K562 (cell line): ENCODE results near the gene COL16A1. TPM values are rescaled to one million over a fixed set of nuclear protein-coding genes. Genes with fewer than 3 reads are reported as not detected.

Source experiments
- ATAC-seq: fragments of 200-7000 bp; cut with Tn5 transposase; 3 replicates; pipeline ENCODE4 v1.9.1; 2020; ENCODE audit warnings: moderate library complexity
- BruUV-seq: library from RNA; stranded (reverse); fragments of 400-500 nt; replicated peaks from 2 replicates; lab custom pipeline; 2021; lab: Mats Ljungman, UMichigan
- CTCF ChIA-PET: fragments of 300-600 bp; formaldehyde crosslinking; extraction: SDS; loops from one replicate; lab custom pipeline; 2021; ENCODE audit warnings: low intra/inter-chr PET ratio; lab: Yijun Ruan, JAX
- POLR2A ChIA-PET: fragments of 300-600, 350-650 bp; sonication (Branson Sonifier 250); formaldehyde crosslinking; extraction: SDS; loops from one replicate; lab custom pipeline; 2021; ENCODE audit warnings: antibody characterized with exemption, inconsistent platforms; lab: Yijun Ruan, JAX
- DNase-seq, 4 experiments: peaks; one replicate each; pipeline versions ENCODE4 v3.0.0 to v3.0.0-alpha.2; 2011 to 2018; ENCODE audit warnings: low spot score in 3 of 4, mixed read lengths in 3 of 4; ENCODE audit errors: extremely low read depth in 1 of 4
- FAIRE-seq: peaks from 2 replicates; lab custom pipeline; 2011; peaks lifted over from hg19 to GRCh38; lab: Jason Lieb, UNC
- H2AFZ ChIP-seq: 2 replicates; pipeline ENCODE4 v1.6.0; 2011; ENCODE audit warnings: low read depth, low read length, control low read depth, inconsistent platforms
- H3K27ac ChIP-seq: fragments of 200-600 bp; 3 replicates; pipeline ENCODE4 v1.8.0; 2011; ENCODE audit warnings: low read depth, mild to moderate bottlenecking, control low read depth, inconsistent platforms, low read length, moderate library complexity, mixed read lengths; ENCODE audit errors: extremely low read depth
- H3K27me3 ChIP-seq, 2 experiments: fragments of 300-600 bp in 1 of 2; 2 replicates in 1 of 2; 3 replicates in 1 of 2; pipeline versions ENCODE4 v1.6.0 to v1.8.0; 2011; ENCODE audit warnings: inconsistent platforms in 2 of 2, low read length in 2 of 2, mild to moderate bottlenecking in 1 of 2, mixed read lengths in 1 of 2, moderate library complexity in 1 of 2; ENCODE audit not compliant: control insufficient read depth in 2 of 2, insufficient read depth in 2 of 2
- H3K36me3 ChIP-seq: fragments of 300-600 bp; 3 replicates; pipeline ENCODE4 v1.8.0; 2011; ENCODE audit warnings: mild to moderate bottlenecking, low read length, inconsistent platforms; ENCODE audit not compliant: control insufficient read depth, insufficient read depth
- H3K4me1 ChIP-seq, 2 experiments: fragments of 200-600 bp in 1 of 2; replicated peaks in 1 of 2; 2 replicates in 1 of 2; 3 replicates in 1 of 2; pipeline versions ENCODE4 v1.5.1 to v1.8.0; 2011; ENCODE audit warnings: inconsistent platforms in 2 of 2, low read length in 2 of 2, mild to moderate bottlenecking in 1 of 2, mixed read lengths in 1 of 2, moderate library complexity in 1 of 2; ENCODE audit not compliant: control insufficient read depth in 2 of 2, insufficient read depth in 2 of 2
- H3K4me2 ChIP-seq: 2 replicates; pipeline ENCODE4 v1.6.1; 2011; ENCODE audit warnings: low read length, control low read depth, inconsistent platforms, mixed read lengths; ENCODE audit not compliant: insufficient read depth
- H3K4me3 ChIP-seq: fragments of 200-600 bp; sonication (generic), shearing (Covaris generic); 2 replicates; pipeline ENCODE4 v1.5.1; 2016; ENCODE audit warnings: control low read depth, inconsistent platforms
- H3K79me2 ChIP-seq: fragments of 200-600 bp; 3 replicates; pipeline ENCODE4 v1.8.0; 2011; ENCODE audit warnings: low read length, inconsistent platforms; ENCODE audit not compliant: control insufficient read depth, insufficient read depth
- H3K9ac ChIP-seq, 2 experiments: 2 replicates each; pipeline versions ENCODE4 v1.6.0 to v1.6.1; 2011; ENCODE audit warnings: low read depth in 2 of 2, low read length in 2 of 2, control low read depth in 1 of 2, inconsistent platforms in 1 of 2, mild to moderate bottlenecking in 1 of 2, mixed read lengths in 1 of 2; ENCODE audit not compliant: insufficient read depth in 1 of 2
- H3K9me1 ChIP-seq: one replicate; pipeline ENCODE4 v1.6.0; 2011; ENCODE audit warnings: inconsistent platforms, mild to moderate bottlenecking, low read length, moderate library complexity; ENCODE audit not compliant: control insufficient read depth, insufficient read depth
- H3K9me3 ChIP-seq: replicated peaks from 2 replicates; pipeline ENCODE4 v1.5.1; 2011; ENCODE audit warnings: low read depth, low read length, inconsistent platforms; ENCODE audit not compliant: control insufficient read depth, insufficient read depth
- H4K20me1 ChIP-seq: replicated peaks from 2 replicates; pipeline ENCODE4 v1.6.1; 2011; ENCODE audit warnings: low read length, inconsistent platforms, mixed read lengths; ENCODE audit not compliant: control insufficient read depth, insufficient read depth
- ARID3A ChIP-seq: IDR thresholded peaks from 2 replicates; pipeline ENCODE4 v1.6.1; 2012; ENCODE audit warnings: low read depth, low read length, improper control_type of control experiment, borderline replicate concordance
- BRD9 ChIP-seq: fragments of 450-650 bp; IDR thresholded peaks from 2 replicates; pipeline ENCODE4 v1.6.1; 2018; ENCODE audit warnings: low read depth; ENCODE audit not compliant: partially characterized antibody
- GABPB2 ChIP-seq: fragments of 250-450 bp; sonication (Bioruptor Pico); conservative IDR thresholded peaks from 2 replicates; pipeline ENCODE4 v1.5.1; 2021; ENCODE audit warnings: mild to moderate bottlenecking
- HIVEP1 ChIP-seq: fragments of 250-450 bp; sonication (Bioruptor Pico); IDR thresholded peaks from 2 replicates; pipeline ENCODE4 v1.4.0; 2020; ENCODE audit warnings: mild to moderate bottlenecking
- MYBL2 ChIP-seq, 2 experiments: fragments of 450-650 bp in 1 of 2; sonication (generic) in 1 of 2; formaldehyde crosslinking in 1 of 2; IDR thresholded peaks; 2 replicates each; pipeline versions ENCODE4 v1.6.1 to v1.8.1; 2017 to 2022; ENCODE audit warnings: borderline replicate concordance in 1 of 2, inconsistent platforms in 1 of 2, low read depth in 1 of 2, mild to moderate bottlenecking in 1 of 2, missing genetic modification reagents in 1 of 2, moderate library complexity in 1 of 2
- NFIC ChIP-seq: fragments of 450-650 bp; IDR thresholded peaks from 2 replicates; pipeline ENCODE4 v1.6.1; 2017; ENCODE audit warnings: mild to moderate bottlenecking, inconsistent platforms
- PHTF2 ChIP-seq: fragments of 250-450 bp; sonication (Bioruptor Pico); IDR thresholded peaks from 2 replicates; pipeline ENCODE4 v1.5.0; 2021; ENCODE audit warnings: mild to moderate bottlenecking
- POLR2A ChIP-seq: fragments of 450-650 bp; conservative IDR thresholded peaks from 2 replicates; pipeline ENCODE4 v1.6.1; 2016
- RBFOX2 ChIP-seq: fragments of 200-400 bp; formaldehyde crosslinking; IDR thresholded peaks from 2 replicates; pipeline ENCODE4 v1.6.1; 2017; ENCODE audit warnings: low read depth, mild to moderate bottlenecking, low read length, moderate library complexity
- RBM14 ChIP-seq: fragments of 200-400 bp; formaldehyde crosslinking; IDR thresholded peaks from 2 replicates; pipeline ENCODE4 v1.6.1; 2018; ENCODE audit warnings: low read depth, mild to moderate bottlenecking, low read length, moderate library complexity, borderline replicate concordance; ENCODE audit not compliant: insufficient read depth
- RBM25 ChIP-seq: fragments of 200-400 bp; formaldehyde crosslinking; IDR thresholded peaks from 2 replicates; pipeline ENCODE4 v1.6.1; 2018; ENCODE audit warnings: low read length, low read depth, moderate library complexity; ENCODE audit not compliant: severe bottlenecking
- RREB1 ChIP-seq: fragments of 250-450 bp; sonication (Bioruptor Pico); IDR thresholded peaks from 2 replicates; pipeline ENCODE4 v1.4.0; 2020
- RUNX1 ChIP-seq: sonication (generic); IDR thresholded peaks from 2 replicates; pipeline ENCODE4 v1.6.1; 2016; ENCODE audit warnings: antibody characterized with exemption, low read depth
- ZNF224 ChIP-seq: sonication (generic); formaldehyde crosslinking; IDR thresholded peaks from 2 replicates; pipeline ENCODE4 v1.8.0; 2022; ENCODE audit warnings: mild to moderate bottlenecking, missing genetic modification reagents
- ZNF511 ChIP-seq: sonication (generic); formaldehyde crosslinking; IDR thresholded peaks from 2 replicates; pipeline ENCODE4 v1.8.0; 2022; ENCODE audit warnings: mild to moderate bottlenecking, missing genetic modification reagents
- WGBS: fragments of 100-300 bp; shearing (Covaris generic); methylation state at CpG from one replicate; pipeline ENCODE4 v1.1.6; 2016; ENCODE audit warnings: low coverage, mixed read lengths; ENCODE audit not compliant: insufficient coverage; ENCODE audit errors: missing lambda C conversion rate; 5-methylcytosine and 5-hydroxymethylcytosine counted together
- in situ Hi-C: fragments of 300-500 bp; cut with MboI; formaldehyde crosslinking; loops from 4 replicates; pipeline ENCODE4 v1.15.0; 2018; ENCODE audit warnings: inconsistent platforms, mixed read lengths
- intact Hi-C: fragments of 100-400 bp; cut with micrococcal nuclease; formaldehyde crosslinking; loops from 2 replicates; pipeline ENCODE4 v1.14.2; 2022
- polyA plus RNA-seq, 8 experiments: library from polyadenylated mRNA; depleted of rRNA in 4 of 8; stranded (reverse) in 5 of 8; unstranded in 3 of 8; fragments of >200 nt; fragmentation: Nextera tagmentation in 2 of 8; fragmentation: Illumina TruSeq in 1 of 8; extraction: Ambion mirVana in 2 of 8; extraction: Trizol in 1 of 8; gene quantifications; 2 replicates each; pipeline versions ENCODE4 v1.2.1 to v1.2.3, GENCODE V29; 2011 to 2014; ENCODE audit warnings: inconsistent platforms in 1 of 8, missing spikeins in 1 of 8
- total RNA-seq, 7 experiments: library from RNA; depleted of rRNA in 6 of 7; stranded (reverse); fragments of >200 nt in 6 of 7; fragmentation: Illumina TruSeq in 2 of 7; extraction: Trizol in 2 of 7; gene quantifications; 2 replicates each; pipeline versions ENCODE4 v1.2.1 to v1.2.3, GENCODE V29; 2011 to 2021; ENCODE audit warnings: low replicate concordance in 1 of 7
- TF ChIP-seq, protein P1 (sequence below): fragments of 250-450 bp; sonication (Bioruptor Pico); IDR thresholded peaks from 2 replicates; pipeline ENCODE4 v1.8.0; 2021; ENCODE audit warnings: moderate library complexity, mild to moderate bottlenecking, inconsistent platforms

COL16A1 gene
- total and polyA plus RNA-seq, 9 of the 15 experiments (the other 6 are each of a cell fraction or from before 2014, with no cell fraction given): 0.11 to 0.60 (median 0.11) TPM; not detected in 6

DNA sequence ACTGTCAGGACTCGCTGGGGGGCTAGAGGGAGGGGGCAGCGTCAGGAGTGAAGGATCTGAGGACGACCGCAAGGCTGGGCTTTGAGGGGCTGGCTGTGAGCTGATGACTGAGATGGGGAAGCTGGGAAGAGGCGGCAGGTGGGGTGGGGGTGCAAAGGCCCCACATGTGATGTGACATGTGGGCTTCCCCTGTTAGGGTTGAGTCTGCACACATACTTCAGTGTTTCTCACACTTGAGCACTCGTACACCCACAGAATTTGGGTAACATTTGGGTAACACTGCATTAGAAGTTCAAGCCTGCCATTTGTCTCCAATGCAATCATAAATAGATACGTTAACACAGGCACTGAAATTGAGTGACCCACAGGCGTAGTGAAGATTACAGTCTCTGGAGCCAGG lies 16.2 kb downstream of the COL16A1 start:
- Histone ChIP-seq H3K36me3 (no peaks in the 10 kb centered on the region), H3K4me3 (no peak overlapping the region), H3K79me2 (no peaks in the 10 kb centered on the region), H3K9me3 (no peaks in the 10 kb centered on the region), H3K4me2 (no peak overlapping the region), H2AFZ (no peak overlapping the region), H3K9me1 (no peaks in the 10 kb centered on the region), H4K20me1 (peaks cover 30% of the 10 kb centered on the region), H3K27me3 (peaks cover 40 to 87% of the 10 kb centered on the region in 2 experiments), H3K27ac (no peak overlapping the region), H3K9ac (no peak overlapping the region), H3K4me1 (peaks cover 0 to 11% of the 10 kb centered on the region in 2 experiments; a peak in 1 of 5 replicates)
- ATAC-seq (no peak), FAIRE-seq (no peak), DNase-seq (no peak)
- ChIA-PET CTCF (no interaction called here), POLR2A (interaction anchor here (1.2 to 1.3 kb wide), 2 partner anchors 9 to 16 kb away, joined by 3 to 4 read pairs; no protein-coding TSS in a partner anchor)
- 4% methylated on average over 8 of the region's 8 CpGs for WGBS
- BruUV-seq: no TSS peak
- in situ Hi-C loops: no loop called here
- intact Hi-C loops: no loop called here
- TF ChIP-seq RUNX1 (no peak), RREB1 (CRISPR knock-in tag) (no peak), MYBL2 (IDR thresholded peaks at IDR 0.05; ENCODE audit: low read depth) (no peak), MYBL2 (CRISPR knock-in tag; IDR thresholded peaks at IDR 0.05; ENCODE audit: borderline replicate concordance) (no peak), NFIC (no peak), POLR2A (no peak), HIVEP1 (CRISPR knock-in tag) (no peak), RBFOX2 (no peak), ZNF224 (CRISPR knock-in tag) (no peak), RBM25 (no peak), RBM14 (no peak), BRD9 (no peak), PHTF2 (no peak), ARID3A (no peak), GABPB2 (CRISPR knock-in tag) (no peak), ZNF511 (no peak)
- TF ChIP-seq, protein P1, sequence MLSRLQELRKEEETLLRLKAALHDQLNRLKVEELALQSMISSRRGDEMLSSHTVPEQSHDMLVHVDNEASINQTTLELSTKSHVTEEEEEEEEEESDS (CRISPR knock-in tag): no peak
